Stomach smooth muscle (tissue), 2 donors: ENCODE measurements around the gene NNT.

Experiments
- H3K27ac ChIP-seq: one replicate; pipeline ENCODE4 v1.7.0; 2013; ENCODE audit warnings: mild to moderate bottlenecking, low read length, inconsistent platforms
- H3K27me3 ChIP-seq, 2 donors: one replicate each; pipeline ENCODE4 v1.7.0; 2013; ENCODE audit warnings: low read length in 2 of 2; ENCODE audit not compliant: insufficient read depth in 2 of 2, control insufficient read depth in 1 of 2
- H3K36me3 ChIP-seq, 2 donors: one replicate each; pipeline ENCODE4 v1.7.0; 2013; ENCODE audit warnings: low read length in 2 of 2; ENCODE audit not compliant: control insufficient read depth in 2 of 2, insufficient read depth in 2 of 2
- H3K4me1 ChIP-seq: one replicate; pipeline ENCODE4 v1.7.0; 2013; ENCODE audit warnings: low read length; ENCODE audit not compliant: control insufficient read depth, insufficient read depth
- H3K4me3 ChIP-seq, 2 donors: one replicate each; pipeline ENCODE4 v1.7.0; 2013; ENCODE audit warnings: low read length in 2 of 2
- H3K9ac ChIP-seq, 2 donors: one replicate each; pipeline ENCODE4 v1.7.0; 2013; ENCODE audit warnings: low read length in 2 of 2, mild to moderate bottlenecking in 1 of 2
- H3K9me3 ChIP-seq, 2 donors: one replicate each; pipeline ENCODE4 v1.7.0; 2013; ENCODE audit warnings: low read length in 2 of 2; ENCODE audit not compliant: control insufficient read depth in 2 of 2
- donor health status: healthy.
- donor health status: Pancreatic carcinoma.

NNT gene

DNA sequence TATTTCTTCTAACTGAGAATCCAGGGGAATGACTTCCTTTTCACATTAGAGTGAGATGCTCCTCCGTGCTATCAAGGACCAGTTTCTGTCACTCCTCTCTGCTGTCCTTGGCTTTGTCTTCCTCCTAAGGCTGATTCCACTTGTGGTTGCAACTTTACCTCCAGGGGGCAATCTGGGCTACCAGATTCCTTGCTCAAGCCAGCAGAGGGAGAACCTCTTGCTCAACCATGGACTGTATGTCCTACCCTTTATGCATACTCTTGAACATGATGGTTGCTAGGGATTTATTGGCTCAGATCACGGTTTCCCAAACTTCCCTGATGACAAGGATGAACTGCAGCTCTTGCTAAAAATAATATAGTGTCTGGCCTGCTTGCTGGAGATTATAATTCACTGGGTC lies 24.0 kb downstream of the NNT start:
- H3K4me3 ChIP-seq, result no peak overlapping the region
- no peaks in the 10 kb centered on the region for H3K27me3 ChIP-seq
- H3K27ac ChIP-seq, result no peak overlapping the region
- peaks cover 9% of the 10 kb centered on the region for H3K4me1 ChIP-seq
- H3K36me3 ChIP-seq, result peaks cover 3 to 8% of the 10 kb centered on the region in 2 donors
- no peak overlapping the region for H3K9ac ChIP-seq
- no peaks in the 10 kb centered on the region for H3K9me3 ChIP-seq

DNA sequence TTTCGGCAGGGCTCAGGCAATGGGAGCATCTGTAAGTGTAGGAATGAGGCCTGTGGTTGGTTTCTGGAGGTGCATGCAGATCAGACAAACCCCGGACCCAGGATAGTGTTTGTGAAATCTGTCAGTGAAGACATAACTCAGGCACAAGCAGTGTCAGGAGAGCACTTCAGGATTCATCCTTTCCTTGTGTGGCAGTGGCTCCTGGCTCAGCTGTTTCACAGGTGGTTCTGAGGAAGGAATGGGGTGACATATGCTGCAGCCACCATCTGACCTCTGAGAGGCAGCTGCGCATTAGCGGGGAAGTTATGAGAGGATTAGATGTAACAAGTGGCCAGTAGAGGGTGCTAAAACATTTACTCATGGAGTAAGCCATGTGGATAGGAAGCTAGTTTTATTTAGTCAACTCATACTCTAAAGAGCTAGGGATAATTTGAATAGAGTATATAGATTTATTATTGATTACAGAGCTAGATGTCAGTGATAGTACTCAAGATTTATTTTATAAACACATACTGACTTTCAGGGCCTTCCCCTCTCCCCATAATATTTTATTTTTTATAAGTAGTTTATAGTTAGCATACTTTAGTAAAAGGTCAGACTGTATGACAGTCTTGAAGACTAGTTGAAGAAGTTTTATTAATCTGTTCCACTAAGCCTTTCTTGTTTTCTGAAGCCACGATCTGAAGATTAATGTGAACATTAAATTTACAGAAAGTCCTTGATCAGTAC lies 28.4 kb downstream of the NNT start:
- Histone ChIP-seq H3K27ac (peak overlapping the region; percentile 56), H3K27me3 (no peaks in the 10 kb centered on the region), H3K4me3 (no peak overlapping the region), H3K36me3 (peaks cover 13 to 14% of the 10 kb centered on the region in 2 donors), H3K9ac (peak overlapping the region in 1 of 2 donors; percentile 23), H3K9me3 (no peaks in the 10 kb centered on the region), H3K4me1 (peaks cover 14% of the 10 kb centered on the region)

DNA sequence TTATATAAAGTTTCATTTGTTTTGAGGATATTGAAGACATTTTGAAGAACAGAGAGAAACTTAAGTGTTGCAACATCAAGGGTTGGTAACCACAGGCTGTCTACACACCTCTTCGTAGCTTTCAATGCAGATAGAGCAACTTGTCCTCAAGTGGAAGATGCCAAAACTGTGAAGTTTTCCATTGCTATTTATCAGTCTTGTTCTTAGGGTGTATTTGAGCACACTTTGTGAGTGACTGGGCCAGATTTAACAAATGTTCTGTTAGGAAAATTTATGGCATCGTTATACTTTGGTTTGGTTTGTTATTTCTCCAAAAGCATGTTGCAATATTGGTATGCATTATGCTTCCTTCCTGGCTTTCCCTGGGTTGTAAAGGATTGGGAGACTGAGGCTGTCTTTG lies 31.6 kb downstream of the NNT start:
- H3K4me1 ChIP-seq, result peaks cover 11% of the 10 kb centered on the region
- H3K36me3 ChIP-seq, result peaks cover 5 to 11% of the 10 kb centered on the region in 2 donors
- H3K9ac ChIP-seq, result no peak overlapping the region
- H3K27me3 ChIP-seq, result no peaks in the 10 kb centered on the region
- no peaks in the 10 kb centered on the region for H3K9me3 ChIP-seq
- H3K27ac ChIP-seq, result no peak overlapping the region
- H3K4me3 ChIP-seq, result no peak overlapping the region

DNA sequence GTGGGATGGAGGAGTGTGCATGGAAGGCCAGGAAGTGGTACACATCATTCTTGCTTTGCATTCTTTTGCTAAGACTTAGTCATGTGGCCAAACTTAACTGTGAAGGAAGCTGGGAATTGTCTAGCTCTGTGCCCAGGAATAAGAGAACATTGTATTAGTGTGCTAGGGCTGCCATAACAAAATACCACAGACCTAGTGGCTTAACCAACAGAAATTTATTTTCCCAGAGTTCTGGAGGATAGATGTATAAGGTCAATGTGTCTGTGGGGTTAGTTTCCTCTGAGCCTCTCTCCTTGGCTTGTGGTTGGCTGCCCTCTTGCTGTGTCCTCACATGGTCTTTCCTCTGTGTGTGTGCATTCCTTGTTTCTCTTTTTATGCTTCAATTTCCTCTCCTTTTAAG lies 32.4 kb downstream of the NNT start:
- no peak overlapping the region for H3K4me3 ChIP-seq
- no peak overlapping the region for H3K27ac ChIP-seq
- no peaks in the 10 kb centered on the region for H3K9me3 ChIP-seq
- no peak overlapping the region for H3K9ac ChIP-seq
- no peaks in the 10 kb centered on the region for H3K27me3 ChIP-seq
- peaks cover 5 to 11% of the 10 kb centered on the region in 2 donors for H3K36me3 ChIP-seq
- peaks cover 11% of the 10 kb centered on the region for H3K4me1 ChIP-seq

DNA sequence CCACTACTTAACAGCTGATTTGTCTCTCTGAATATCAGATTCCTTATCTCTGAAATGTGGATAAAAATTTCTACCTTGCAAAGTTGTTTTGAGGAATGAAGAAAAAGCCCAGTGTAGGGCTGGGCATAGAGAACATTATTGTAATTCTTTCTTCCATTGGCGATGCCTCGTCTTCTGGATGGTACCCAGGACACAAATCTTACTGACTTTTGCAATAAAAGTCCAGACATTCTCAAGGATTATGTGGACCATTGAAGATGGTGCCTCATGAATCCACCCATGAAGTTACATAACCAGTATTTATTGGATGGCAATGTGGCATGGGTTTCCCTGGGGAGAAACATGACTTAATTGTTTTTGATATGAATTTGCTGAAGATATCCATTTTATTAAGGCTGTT lies 33.1 kb downstream of the NNT start:
- peaks cover 8% of the 10 kb centered on the region for H3K4me1 ChIP-seq

DNA sequence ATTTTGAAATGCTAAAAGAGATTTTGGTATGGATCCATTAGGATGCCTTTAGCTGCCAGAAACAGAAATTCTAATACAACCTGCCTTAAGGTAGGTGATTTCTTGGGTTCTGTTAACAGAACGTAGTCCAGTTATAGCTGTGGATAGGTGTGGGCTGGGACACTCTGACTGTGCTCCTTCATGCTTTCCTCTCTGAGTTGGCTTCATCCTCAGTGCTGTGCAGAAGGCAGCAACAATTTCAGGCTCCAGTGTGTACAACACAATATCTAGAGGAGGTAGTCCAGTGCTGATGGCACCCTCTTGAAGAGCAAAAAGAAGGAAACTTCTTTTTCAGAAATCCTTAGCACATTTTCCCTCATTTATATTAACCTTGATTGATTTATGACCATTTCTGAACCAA lies 34.4 kb downstream of the NNT start:
- no peak overlapping the region for H3K9ac ChIP-seq
- H3K4me1 ChIP-seq, result peaks cover 6% of the 10 kb centered on the region
- no peak overlapping the region for H3K4me3 ChIP-seq
- peaks cover 5 to 11% of the 10 kb centered on the region in 2 donors for H3K36me3 ChIP-seq
- no peaks in the 10 kb centered on the region for H3K9me3 ChIP-seq
- H3K27ac ChIP-seq, result no peak overlapping the region
- no peaks in the 10 kb centered on the region for H3K27me3 ChIP-seq

More for the DNA sequence above, 33.1 kb downstream of the NNT start:
- H3K4me3 ChIP-seq, result no peak overlapping the region
- H3K27ac ChIP-seq, result no peak overlapping the region
- no peak overlapping the region for H3K9ac ChIP-seq
- no peaks in the 10 kb centered on the region for H3K9me3 ChIP-seq
- H3K36me3 ChIP-seq, result peaks cover 5 to 11% of the 10 kb centered on the region in 2 donors
- no peaks in the 10 kb centered on the region for H3K27me3 ChIP-seq

DNA sequence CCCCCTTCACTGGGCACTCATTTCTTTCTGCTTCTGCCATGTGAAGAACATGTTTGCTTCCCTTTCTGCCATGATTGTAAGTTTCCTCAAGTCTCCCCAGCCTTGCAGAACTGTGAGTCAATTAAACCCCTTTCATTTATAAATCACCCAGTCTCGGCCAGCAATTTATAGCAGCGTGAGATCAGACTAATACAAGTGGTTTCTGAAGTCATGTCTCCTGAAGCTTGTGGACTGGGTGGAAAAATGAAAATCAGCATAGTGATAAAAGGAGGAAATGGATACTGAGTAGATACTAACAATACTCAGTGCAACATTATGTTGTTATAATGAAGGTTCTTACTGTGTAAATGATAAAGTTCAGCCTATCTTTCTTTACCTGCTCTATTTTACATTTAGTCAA lies 35.1 kb downstream of the NNT start:
- peaks cover 6% of the 10 kb centered on the region for H3K4me1 ChIP-seq
- no peak overlapping the region for H3K27ac ChIP-seq

DNA sequence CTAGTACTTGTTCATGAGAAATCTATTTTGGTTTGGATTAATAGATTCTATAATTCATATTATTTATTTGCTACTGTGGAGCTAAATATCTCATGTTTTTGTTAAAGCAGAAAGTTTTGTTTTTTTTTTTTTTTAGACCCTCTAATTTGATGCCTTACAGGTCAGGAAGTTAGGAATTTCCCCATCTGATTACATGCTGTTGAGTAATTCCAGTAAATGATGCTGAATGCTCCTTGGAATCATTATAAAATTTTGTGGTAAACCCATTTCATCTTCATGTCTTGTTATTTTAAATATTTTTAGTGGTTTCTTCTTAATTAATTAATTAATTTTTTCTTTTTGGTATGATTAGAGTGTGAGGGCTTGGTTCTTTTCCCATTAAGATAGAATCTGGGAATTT lies 35.6 kb downstream of the NNT start:
- Histone ChIP-seq H3K27ac (no peak overlapping the region), H3K36me3 (peaks cover under 1 to 6% of the 10 kb centered on the region in 2 donors), H3K4me1 (peaks cover 6% of the 10 kb centered on the region), H3K9ac (no peak overlapping the region), H3K27me3 (no peaks in the 10 kb centered on the region), H3K9me3 (no peaks in the 10 kb centered on the region), H3K4me3 (no peak overlapping the region)

More for the DNA sequence above, 35.1 kb downstream of the NNT start:
- Histone ChIP-seq H3K9ac (no peak overlapping the region), H3K36me3 (peaks cover 5 to 6% of the 10 kb centered on the region in 2 donors), H3K27me3 (no peaks in the 10 kb centered on the region), H3K4me3 (no peak overlapping the region), H3K9me3 (no peaks in the 10 kb centered on the region)

DNA sequence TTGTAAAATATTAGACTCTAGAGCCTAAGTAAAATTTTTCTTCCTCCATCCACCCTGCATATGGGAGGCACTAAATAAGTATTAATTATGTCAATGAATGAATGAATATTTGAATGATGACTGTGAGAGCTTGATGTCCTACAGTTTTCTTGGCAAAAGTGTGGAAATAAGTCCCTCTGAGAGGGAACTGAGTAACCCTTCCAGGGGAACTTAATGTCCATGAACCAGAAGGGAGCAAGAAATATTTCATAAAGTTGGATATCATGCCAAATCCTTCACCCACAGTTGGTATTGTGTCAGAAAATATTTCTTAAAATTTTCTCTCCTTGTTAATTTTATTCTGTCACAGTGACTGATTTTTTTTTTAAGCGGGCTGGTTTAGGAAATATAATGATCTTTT lies 36.6 kb downstream of the NNT start:
- no peak overlapping the region for H3K9ac ChIP-seq
- H3K9me3 ChIP-seq, result no peaks in the 10 kb centered on the region
- H3K36me3 ChIP-seq, result peaks cover 0 to 6% of the 10 kb centered on the region in 2 donors
- peaks cover 6% of the 10 kb centered on the region for H3K4me1 ChIP-seq
- no peak overlapping the region for H3K27ac ChIP-seq
- H3K4me3 ChIP-seq, result no peak overlapping the region
- no peaks in the 10 kb centered on the region for H3K27me3 ChIP-seq

DNA sequence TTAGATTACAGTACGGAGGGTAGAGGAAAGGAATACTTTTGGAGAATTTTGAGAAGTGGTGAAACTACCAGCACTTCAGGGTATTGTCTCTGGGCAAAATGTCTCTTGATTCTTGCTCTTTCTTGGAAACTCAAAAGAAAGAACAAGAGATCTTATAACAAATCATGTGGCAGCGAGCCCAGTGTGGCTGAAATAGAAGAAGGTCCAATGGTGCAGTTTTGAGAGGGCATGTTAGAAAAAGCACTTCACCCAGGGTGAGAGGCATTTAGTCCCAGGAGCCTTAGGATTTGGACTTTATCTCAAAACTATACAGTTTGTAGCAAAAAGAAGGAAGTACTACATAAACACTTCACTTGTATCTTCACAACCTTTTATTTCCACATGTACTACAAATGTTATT lies 39.4 kb downstream of the NNT start:
- no peak overlapping the region for H3K27ac ChIP-seq
- no peaks in the 10 kb centered on the region for H3K4me1 ChIP-seq
- H3K27me3 ChIP-seq, result no peaks in the 10 kb centered on the region
- H3K4me3 ChIP-seq, result no peak overlapping the region
- H3K36me3 ChIP-seq, result peaks cover 0 to 3% of the 10 kb centered on the region in 2 donors
- H3K9ac ChIP-seq, result no peak overlapping the region
- no peaks in the 10 kb centered on the region for H3K9me3 ChIP-seq

DNA sequence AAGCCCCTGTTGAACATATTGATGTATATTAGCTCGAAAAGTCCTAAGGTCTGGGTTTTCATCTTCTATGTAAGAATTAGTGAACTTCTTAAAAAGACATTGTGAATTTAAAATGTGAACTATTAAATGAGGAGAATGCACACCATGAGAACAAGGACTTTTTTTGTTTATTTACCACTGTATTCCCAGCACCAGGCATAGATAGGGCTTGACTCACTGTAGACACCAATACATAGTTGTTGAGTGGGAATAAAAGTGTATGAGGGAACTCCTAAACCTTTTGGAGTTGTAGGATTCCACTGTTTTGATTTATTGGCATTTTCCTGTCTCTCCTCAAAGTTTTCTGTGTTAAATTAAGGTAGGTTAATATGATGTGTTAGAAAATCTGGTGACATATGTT lies 40.3 kb downstream of the NNT start:
- H3K4me3 ChIP-seq, result no peak overlapping the region
- H3K36me3 ChIP-seq, result peaks cover 0 to 9% of the 10 kb centered on the region in 2 donors
- no peaks in the 10 kb centered on the region for H3K27me3 ChIP-seq
- H3K9ac ChIP-seq, result no peak overlapping the region
- H3K4me1 ChIP-seq, result no peaks in the 10 kb centered on the region
- H3K27ac ChIP-seq, result no peak overlapping the region
- H3K9me3 ChIP-seq, result no peaks in the 10 kb centered on the region
